ENCODE results near the gene SELE.

Gene SELE, protein sequence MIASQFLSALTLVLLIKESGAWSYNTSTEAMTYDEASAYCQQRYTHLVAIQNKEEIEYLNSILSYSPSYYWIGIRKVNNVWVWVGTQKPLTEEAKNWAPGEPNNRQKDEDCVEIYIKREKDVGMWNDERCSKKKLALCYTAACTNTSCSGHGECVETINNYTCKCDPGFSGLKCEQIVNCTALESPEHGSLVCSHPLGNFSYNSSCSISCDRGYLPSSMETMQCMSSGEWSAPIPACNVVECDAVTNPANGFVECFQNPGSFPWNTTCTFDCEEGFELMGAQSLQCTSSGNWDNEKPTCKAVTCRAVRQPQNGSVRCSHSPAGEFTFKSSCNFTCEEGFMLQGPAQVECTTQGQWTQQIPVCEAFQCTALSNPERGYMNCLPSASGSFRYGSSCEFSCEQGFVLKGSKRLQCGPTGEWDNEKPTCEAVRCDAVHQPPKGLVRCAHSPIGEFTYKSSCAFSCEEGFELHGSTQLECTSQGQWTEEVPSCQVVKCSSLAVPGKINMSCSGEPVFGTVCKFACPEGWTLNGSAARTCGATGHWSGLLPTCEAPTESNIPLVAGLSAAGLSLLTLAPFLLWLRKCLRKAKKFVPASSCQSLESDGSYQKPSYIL

DNA sequence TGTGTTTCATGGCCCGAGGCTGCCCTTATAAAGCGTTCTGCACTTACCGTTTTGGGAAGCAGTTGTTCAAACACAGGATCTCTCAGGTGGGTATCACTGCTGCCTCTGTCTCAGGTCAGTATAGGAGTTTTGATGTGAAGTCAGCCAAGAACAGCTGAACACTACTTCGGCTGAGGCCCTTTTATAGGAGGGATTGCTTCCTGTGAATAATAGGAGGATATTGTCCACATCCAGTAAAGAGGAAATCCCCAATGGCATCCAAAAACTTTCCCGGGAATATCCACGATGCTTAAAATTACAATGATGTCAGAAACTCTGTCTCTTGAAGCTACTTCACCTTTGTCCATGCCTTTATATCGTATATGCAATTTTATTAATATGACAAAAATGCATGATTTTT lies at the start of gene SELE:
Gene SELE, minus strand, starts transcription at position 156 of the 400 bp plus-strand sequence. CDS start 467 bp downstream, outside the sequence.
- no peak for DNase-seq

DNA sequence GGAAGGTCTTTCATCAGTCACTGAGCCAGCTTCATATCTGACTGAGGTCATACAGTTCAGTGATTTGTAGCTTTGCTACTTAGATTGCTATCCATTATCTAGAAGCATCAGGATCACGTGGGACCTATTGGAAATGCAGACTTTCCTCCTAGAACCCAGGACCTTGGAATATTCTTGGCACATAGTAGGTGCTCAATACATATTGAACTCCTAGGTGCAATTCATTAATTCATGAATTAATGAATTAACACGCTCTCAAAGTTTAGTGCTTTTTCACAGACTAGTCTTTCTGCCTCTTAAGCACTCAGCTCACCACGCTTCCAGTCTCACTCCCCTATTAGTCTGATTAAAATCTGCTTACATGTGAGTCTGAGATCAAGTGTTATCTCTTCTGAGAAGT lies 48.7 kb upstream of the SELE start:
- DNase-seq, result no peak

DNA sequence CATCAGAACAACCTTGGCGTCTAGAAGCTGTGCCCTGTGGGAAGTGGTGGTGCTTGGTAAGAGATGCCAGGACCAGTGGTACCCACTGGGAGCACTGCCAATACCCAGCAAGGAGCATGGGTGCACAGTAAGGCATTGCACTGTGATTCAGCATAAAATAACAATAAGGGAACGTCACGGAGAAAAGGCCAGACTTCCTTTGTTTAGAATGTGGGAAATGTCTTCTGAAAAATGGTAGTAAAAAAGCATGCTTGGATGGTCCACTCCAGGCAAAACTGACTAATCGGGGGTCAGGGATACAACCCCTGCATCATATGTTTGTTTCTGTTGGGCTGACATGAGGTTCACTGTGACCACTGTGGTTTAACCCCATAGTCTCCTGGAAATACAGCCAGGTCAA lies 46.1 kb upstream of the SELE start:
- no peak for DNase-seq

DNA sequence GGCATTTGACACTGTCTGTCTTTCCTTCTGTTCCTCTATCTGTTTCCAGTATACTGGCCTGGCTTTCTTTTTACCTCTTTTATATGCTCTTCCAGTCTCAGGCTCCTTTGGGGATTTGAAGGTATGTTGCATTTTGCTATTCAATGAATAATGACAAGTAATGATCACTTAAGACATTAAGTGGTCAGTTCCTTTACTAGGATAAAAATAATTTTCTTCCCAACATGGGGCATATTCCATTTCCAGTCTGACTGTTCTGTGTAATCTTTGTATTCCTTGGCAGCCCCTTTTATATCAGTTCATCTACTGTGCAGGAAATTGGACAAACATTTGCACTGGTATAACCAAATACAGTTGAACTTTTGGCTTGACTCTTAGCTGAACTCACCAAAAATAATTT lies 45.3 kb upstream of the SELE start:
- no peak for DNase-seq

DNA sequence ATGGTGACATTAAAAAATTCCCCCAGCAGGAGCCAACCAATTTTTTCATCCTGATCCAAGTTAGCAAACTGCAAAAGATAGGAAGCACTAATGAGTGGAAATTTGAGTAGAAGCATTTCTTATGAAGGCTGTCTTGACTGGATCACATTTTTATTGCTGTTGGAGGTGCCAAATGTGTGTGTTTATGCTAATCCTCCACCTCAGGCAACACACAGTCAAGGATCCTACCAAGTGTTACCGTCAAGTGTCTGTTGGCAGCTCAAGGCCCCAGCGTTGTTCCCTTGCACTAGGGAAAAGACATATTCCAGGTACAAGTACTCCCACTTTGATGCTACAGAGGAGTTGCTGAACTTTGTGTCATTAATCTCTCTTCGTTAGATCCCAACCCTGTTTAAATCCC lies 42.6 kb upstream of the SELE start:
- DNase-seq, result no peak

DNA sequence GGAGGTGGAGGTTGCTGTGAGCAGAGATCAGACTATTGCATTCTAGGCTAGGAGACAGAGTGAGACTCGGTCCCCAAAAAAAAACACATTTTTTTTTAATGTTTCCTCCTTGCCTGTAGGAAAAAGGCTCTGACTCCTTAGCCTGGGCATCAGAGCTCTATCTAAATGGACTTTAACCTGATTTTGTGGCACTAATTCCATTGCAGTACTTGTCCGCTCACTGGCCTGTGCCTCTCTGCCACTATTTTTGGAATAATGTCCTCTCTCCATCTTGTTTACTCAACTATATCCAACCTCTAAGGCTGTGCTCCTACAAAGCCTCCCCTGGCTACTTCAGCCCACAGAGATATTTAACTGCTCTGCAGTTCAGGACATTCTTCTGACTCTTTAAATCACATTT lies 34.3 kb upstream of the SELE start:
- DNase-seq, result no peak

DNA sequence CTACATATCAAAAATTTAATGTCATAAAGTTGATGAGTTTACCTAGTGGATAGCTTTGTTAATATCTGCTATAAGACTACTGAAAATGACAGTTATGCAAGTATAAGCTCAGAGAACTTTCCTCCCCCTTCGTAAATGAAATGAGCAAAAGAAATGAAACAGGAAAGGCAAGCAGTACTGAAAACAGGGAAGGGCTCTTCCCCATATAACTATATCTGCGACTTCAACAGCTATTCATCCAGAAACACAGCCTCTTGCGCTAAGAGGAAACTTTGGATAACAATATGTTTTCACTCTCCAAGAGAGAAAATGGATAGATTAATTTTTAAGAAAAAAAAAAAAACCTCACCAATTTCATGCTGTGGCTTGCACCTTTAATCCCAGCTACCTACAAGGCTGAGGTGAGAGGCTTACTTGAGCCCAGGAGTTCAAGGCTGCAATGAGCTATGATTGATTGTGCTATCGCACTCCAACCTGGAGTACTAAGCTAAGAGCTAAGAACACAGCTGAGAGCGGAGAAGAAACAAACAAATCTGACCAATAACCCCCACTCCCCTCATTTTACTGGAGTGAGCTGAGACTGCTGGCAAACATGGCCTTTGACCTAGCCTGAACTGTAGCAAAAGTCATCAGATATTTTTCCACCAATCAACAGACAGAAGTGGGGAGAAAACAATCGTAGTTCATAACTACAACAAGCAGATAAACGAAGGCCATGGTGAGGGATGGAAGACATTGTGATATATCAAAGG lies 31.9 kb upstream of the SELE start:
- DNase-seq, result no peak

DNA sequence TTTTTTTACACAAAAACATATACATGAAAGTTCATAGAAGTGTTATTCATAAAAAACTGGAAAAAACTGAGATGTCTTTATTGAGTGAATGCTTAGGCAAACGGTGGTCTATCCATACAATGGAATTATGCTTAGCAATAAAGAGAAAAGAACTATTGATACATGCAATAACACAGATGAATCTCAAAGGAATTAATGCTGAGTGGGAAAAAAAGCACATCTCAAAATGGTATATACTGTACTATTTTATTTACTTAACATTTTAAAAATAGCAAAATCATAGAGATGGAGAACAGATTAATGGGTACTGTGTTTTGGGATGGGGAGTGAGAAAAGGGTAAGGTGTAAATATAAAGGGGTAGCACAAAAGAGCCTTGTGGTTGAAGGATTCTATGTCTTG lies 31.0 kb upstream of the SELE start:
- no peak for DNase-seq

DNA sequence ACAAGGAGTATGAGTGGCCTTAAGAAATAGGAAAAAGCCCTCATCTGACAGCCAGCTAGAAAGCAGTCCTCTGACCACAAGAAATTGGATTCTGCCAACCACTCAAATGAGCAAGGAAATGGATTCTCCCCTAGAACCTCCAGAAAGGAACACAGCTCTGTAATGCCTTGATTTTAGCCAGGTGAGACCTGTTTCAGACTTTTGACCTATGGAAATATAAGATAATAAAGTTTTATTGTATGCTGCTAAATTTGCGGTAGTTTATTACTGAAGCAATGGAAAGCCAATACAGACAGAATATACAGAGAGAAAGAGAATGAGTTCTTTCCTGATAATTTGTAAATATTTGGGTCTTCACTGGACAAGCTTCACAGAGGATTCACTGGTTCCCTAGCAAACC lies 28.8 kb upstream of the SELE start:
- peak; percentile 35 to 47 for DNase-seq

DNA sequence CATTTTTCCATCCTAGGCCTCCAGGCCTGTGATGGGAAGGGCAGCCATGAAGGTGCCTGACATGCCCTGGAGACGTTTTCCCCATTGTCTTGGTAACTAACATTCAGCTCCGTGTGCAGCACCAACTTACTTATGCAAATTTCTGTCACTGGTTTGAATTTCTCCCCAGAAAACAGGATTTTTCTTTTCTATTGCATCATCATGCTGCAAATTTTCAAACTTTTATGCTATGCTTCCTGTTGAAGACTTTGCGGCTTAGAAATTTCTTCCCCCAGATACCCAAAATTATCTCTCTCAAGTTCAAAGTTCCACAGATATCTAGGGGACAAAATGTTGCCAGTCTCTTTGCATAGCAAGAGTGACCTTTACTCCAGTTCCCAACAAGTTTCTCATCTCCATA lies 25.2 kb upstream of the SELE start:
- no peak for DNase-seq

DNA sequence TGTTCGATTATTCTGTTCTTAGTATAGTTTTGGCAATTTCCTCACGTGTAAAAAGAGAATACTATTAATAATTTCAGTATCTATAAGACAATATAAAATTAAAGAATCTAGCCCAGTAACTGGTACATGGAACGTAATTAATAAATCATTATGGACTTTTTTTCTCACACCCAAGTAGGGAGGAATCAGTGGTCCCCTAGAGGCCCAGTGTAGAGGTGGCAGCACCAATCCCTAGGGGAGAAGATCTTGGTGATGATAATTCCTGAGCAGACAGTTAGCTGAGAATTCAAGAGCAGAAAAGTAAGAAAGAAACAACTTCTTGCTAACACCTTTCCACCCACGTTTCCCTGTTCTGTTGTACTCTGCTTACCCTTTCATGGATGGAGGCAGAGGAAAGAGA lies 19.7 kb upstream of the SELE start:
- DNase-seq, result peak; percentile 3 to 19

DNA sequence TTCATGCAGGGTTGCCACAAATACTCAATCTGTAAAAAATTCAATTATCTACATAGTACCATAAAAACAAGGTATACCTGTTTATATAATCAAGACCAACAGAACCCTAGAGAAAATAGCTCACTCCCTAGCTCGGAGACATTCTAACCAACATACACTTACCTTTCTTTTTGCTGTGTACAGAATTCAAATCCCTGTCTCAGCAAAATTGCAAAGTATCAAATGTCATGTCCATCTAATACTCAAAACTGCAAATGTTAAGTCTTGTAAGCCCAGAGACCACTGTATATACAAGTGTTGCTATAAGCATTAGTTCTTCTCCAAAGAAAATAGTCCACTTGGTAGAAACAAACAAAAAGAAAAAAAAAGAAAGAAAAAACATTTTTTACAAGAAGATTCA lies 16.2 kb upstream of the SELE start:
- DNase-seq, result no peak

DNA sequence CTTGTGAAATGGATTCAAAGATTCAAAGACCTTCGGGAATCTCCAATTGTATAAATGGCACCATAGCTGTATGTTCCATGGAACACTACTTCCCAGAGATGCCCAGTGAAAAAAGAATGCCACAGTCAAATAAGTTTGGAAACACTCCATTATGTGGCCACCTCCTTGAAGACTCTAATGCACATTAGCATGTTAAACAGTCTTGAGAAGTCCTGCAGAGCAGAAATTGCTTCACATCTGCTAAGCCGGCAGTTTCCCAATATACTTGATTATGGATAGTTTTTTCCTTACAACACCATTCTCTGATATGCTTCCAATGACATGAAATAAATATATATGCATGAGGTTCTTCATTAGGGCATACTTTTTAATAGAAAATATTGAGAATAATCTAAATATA lies 12.7 kb upstream of the SELE start:
- DNase-seq, result no peak

DNA sequence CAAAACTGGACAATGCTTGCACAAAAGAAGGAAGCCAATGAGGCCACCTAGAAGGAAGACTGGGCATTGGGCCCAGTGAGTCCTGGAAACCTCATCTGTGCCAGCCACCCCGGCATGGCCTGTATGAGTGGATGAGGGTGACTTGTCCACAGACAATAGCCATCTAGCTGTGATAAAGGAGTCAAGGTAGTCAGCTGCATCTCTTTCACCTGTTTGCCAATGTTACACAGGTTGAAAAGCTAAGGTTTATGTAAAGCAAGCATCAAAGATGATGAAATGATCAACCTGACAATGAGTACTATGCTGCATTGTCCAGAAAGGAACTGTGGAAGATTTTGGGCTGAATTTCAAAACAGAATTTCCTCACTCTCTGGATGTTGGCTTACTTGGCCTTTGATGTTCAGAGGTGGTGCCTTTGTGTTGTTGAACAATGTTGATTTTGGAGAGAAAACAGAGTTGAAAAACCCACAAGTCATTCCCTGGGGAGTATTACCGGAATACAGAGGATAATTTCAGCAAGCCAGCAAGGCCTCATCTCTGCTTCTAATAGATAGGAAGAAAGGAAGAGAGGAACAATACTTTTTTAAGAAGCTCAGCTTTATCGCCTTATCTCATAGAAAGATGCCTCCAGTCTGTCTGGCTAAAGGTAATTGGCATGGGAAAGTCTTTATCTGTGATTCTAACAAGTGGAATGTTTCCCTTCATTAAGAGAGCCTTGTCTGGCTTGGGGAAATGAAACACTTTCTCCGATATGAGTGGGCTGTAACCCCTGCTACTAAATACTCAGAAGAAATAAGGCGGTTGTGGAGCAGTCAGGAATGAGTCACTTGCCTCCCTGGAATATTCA lies 11.4 kb upstream of the SELE start:
- no peak for DNase-seq

DNA sequence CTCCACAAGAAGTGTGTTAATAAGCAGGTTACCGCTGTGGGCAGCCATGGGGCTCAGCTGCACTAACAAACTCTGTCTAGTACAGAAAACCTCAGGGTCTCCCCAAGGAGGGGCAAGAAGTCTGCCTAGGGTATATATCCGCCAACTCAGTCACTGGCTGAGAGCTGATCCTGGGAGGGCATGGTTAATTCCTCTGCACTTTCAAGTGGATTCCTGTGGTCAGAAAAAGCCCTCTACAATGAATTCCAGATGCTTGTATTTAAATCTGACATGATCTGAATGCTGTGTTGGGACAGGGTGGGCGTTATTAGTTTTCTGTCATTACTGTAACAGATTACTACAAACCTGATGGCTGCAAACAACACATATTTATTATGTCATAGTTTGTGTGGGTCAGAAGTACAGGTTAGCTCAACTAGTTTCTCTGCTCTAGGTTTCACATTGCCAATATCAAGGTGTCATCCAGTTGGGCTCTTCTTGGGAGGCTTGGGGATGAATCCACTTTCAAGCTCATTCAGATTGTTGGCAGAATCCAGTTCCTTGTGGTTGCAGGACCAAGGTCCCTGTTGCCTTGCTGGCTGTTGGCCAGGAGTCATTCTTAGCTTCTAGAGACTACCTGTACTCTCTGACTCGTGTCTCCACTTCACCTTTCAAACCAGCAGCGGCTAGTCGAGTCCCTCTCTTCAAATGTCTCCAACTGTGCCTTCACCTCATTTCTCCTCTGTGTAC lies 8.0 kb upstream of the SELE start:
- no peak for DNase-seq

DNA sequence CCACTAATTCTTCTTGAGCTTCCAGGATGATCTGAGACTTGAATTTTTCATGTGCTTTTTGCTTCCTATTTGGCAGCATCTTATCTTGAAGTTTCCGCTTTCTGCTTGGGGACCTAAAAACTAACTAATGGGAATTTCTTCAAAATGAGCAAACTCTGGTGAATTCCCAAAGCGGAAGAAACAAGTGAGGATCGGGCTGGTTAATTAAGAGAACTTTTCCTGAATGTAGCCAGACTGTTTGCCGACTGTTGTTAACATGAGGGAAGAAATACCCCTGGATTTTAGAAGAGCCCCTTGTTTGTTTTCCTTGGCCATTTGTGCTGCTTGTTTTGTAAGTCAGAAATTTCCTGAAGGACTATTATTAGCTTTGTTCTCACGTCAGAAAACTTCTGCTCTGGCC lies 6.1 kb upstream of the SELE start:
- no peak for DNase-seq

DNA sequence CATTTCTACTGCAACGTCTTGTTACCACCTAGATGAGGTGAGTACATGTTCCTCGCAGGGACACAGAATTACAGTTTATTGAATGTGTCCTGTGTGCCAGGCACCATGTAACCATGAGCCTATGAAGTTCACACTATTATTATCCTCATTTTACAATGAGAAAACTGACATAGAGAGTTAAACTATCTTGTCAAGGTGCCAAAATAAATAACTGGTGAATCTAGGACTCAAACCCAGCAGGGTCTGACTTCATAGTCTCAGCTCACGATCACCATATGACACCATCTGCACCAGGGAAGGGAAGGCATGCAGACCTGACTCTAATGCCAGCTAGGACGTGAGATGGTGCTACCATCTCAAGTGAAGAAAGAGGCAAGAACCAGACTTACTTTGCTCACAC lies 2.4 kb downstream of the SELE start:
- DNase-seq, result no peak

DNA sequence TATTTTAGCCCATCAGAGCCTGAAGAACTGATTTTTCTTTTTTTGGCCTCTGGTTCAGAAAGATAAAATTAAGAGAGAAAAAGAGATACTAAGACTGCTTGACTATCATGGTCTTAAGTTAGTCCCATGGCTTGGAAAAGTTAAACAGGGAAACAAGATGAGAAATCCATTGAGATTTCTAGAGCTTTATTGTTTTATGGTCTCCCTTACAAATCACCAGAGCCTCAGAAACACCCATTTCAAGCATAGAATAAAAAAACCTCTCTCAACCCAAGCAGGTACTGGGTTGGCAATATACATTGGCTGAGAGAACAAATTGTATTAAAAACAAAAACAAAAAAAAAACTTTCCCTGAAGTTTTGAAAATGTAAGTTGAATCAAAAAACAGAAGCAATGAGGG lies 3.9 kb downstream of the SELE start:
- DNase-seq, result no peak

DNA sequence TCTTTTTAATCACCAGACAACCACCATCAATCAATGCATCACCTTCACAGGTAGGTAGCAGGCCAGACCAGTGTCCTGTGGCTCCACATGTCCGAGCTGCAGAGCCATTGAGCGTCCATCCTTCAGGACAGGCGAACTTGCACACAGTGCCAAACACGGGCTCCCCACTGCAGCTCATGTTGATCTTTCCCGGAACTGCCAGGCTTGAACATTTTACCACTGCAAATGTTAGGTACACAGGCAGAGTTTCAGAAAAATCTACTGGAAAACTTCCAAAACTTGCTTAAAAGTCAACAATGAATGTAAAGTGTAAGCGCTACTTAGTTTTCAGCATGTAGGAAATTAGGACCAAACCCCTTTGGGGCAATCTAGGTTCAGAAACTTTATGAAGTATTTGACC lies 6.6 kb downstream of the SELE start:
- no peak for DNase-seq

DNA sequence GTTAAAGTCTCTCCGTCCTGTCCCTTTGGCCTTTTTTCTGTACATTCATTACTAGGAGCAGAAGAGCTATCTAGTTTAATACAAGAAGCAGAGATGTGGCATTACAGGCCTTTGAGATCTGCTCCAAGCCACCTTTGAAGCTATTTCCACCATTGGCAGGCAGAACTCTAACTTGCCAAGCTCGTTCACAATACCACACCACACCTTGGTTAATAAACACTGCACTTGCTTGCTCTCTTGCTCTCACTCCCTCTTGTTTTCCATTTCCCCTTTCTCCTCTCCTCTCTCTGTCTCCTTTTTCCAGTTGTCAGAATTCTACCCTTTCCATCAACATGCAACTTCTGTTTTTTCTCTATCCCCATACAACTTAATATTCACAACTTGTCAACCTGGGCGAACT lies 7.0 kb downstream of the SELE start:
- DNase-seq, result no peak

DNA sequence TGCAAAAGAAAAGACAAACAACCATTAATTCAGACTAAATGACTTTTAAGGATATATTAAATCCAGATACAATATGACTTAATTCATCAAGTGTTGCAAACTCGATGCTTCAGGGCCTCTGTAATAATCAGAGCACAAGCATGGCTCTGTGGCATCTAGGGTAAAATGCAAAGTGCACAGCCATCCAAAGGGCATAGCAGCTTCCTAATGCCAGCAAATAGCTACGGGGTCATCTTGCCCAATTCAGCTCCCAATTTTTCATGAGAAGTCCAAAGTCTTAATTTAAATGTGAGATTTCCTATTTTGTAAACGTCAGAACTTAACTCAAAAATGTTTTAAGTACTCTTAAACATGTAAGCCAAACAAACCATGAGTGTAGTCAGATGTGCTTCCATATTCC lies 7.9 kb downstream of the SELE start:
- DNase-seq, result no peak

DNA sequence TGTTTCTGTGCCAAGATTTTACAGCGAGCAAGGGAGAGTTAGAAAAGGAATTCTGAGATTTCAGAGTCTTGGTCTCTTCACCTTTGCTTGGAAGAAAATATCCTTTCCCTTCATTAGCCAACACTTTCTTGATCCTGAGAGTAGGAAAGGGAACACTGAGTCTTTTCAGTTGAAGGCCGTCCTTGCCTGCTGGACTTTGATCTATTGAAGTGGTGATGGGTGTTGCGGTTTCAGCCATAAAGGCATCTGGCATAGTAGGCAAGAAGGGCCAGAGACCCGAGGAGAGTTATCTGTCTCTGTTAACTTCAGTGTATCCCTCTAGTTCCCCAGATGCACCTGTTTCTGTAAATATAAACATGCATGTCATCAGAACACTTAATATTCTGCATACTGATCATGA lies 9.7 kb downstream of the SELE start:
- DNase-seq, result no peak

DNA sequence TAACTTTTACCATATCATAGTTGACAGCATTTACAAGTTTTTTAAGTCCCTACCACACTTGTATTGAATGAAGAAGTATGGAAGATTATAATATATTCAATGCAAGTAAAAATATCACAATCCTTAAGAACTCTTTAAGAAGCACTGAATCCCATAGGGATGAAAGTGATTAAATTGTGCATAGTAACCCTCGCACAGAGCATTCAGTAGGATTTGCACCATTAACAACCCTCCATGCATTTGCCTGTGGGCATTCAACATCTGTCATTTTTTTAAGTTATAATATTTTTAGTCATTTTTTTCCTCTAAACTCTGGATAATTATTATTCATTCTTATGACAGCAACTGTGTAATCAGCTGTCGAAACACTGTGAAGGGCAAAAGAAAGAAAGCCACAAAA lies 10.1 kb downstream of the SELE start:
- no peak for DNase-seq

Data from Kasumi-1 (cell line).